DMS 273 treated with DMSO at 0.1 percent for 48 hours (cell line): ENCODE results near the gene CSRP3.

Experiments used
- DNase-seq: peaks from one replicate; lab custom pipeline; 2025; lab: John Stamatoyannopoulos, UW

Gene CSRP3

DNA sequence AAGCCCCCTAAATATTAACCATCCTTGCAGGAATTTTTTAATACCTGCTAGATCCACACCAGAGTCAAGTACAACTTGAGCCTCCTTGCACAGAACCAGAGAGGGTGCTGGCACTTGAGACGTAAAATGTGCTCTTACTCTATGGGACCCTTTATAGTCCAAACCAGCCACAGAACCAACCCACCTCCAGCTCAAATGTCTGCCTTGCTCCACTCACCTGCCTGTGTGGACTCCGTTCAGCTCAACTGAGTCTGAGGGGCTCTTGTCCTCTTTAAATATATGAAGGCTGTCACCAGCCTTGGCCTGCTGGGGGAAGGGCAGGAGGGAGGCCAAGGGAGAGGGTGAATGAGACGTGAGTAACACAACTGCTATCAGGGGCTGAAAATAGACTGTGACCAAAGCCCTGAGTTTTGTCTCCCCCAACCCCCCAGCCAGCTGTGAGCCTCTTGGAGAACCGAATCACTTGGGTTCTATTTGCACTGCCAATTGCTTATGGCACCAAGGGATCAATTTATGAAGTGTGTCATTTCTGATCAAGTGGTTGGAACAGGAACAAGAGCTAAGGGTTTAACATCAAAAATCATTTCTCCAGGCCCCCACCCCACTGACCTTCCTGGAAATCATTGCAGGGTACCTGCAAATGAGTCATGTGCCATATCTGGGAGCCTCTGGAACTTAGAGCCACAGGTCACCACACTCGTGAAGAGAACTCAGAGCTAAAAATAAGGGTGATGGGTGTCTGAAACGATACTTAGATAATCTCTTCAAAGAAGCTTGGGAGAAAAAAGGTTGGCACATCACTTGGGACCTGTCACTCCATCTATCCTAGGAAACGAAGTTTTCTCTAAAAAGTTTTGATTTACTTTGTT, at the start of gene CSRP3:
CSRP3 (minus strand) TSS at position 247 of the 869 bp plus-strand sequence. CDS start 9,535 bp downstream, outside the sequence.
- DNase-seq = no peak

DNA sequence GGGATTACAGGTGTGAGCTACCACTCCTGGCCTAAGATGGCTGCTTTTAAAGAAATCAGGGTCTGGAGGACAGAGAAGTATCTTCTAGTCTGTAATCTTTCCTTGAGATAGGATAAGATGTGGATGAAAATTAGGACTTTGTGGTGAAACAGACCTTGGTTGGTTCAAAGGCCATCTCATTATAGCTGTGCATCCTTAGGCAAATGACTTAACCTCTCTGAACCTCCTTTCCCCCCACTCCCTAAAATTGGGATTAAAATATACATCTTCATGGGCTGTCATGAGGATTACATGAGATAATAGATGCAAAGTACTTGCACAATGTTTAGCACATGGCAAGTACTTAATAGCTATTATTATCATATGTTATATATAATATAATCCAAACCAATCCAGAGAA, 49.8 kb upstream of the CSRP3 start:
- no peak for DNase-seq

DNA sequence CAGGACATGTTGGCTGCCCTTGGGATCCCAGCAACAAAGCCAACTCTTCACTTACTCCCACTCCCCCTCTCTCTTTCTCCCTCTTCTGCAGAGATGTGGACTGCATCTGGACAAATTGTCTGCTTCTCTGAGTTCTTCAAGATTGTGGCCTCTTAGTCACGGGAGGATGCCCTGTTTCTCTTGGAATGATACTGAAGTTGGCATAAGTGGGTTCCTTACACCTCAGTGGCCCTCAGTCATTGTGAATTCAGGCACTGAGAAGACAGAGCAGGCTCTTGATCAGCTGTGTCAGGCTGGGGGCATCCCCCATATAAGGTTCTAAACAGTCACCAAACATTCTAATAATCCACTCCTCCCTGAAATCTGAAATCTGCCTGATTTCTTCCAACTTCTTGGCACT, 45.0 kb upstream of the CSRP3 start:
- DNase-seq = no peak

DNA sequence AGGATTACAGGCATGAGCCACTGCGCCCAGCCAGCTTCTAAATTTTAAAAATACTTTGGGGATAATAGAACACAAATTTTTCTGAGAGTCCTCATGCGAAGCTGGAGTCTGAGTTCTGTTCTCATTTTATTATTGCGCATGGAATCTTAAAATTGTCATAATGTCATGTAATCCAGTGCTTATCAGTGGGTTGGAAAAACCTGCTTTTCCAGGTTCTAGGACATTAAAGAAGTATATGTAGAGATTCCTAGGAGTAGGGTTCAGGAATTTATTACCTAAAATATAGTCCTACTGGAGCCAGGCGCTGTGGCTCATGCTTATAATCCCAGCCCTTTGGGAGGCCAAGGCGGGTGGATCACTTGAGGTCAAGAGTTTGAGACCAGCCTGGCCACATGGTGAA, 43.6 kb upstream of the CSRP3 start:
- no peak for DNase-seq

DNA sequence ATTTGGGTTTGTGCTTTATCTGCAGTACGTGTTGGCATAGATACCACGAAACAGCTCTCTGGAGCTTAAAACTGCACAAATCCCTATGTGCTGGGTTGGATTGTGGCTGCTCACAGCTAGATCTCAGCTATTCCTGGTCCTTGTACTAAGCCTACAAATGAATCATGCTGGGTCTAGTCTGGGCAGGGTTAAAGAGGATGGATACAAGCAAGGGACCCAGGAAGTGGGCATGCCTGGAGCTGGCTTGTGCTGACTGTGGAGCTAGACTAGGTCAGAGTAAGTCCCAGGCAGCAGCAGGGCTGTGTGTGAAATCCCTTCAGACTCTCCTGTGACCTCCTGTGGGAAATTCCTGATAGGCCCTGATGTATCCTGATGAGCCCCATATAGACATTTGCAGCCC, 42.8 kb upstream of the CSRP3 start:
- DNase-seq = no peak

DNA sequence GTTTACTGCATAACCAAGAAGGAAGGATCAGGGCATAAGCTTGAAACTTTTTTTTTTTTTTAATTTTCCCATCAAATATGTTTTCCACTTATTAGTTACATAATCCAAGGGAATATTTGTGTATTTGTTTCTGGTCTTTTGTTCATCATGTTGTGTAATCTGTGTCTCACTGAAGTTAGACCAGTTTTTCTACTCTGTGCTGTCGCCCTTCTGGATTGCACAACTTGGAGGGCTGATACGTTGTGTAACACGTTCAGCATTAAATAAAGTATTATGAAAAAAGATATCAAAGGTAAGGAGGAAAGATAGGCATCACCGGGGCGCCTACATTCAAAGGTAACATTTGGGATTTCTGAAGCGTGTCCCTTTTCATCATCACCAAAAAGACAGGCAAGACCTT, 42.3 kb upstream of the CSRP3 start:
- no peak for DNase-seq

DNA sequence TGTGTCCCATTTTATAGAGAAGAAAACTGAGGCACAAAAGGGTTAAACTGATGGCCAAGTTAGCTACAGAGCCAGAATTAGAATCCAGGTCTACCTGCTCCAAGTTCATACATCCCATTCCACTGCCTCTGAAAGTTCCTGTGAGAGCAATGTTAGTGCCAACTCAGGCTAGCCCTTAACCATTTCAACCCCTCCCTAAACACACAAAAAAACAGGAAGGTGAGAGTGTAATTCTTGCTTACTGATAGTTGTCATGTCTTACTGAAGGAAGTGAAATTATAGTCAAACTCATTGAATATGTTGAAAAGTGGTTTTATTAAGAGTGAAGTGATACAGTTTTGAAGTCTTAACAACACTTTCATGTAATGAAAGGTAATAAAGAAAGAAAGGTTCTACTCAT, 41.8 kb upstream of the CSRP3 start:
- DNase-seq = no peak

DNA sequence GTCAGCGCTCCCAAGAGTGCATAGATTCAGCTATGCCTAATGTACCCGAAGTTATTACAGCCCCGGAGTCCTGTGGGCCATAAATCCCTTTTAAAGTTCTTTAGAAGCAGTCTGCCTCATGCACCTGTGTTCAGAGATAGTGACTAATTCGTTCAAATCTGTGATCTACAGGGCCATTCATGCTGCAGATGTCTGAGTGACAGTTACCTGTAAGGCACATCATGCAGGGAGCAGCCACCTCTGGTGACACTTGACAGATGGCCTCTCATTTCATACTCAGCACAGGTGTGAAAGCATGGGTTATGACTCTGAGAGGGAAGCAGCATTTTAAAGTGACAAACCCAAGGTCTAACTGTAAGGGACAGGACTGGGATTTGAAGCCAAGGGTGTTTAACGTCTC, 41.4 kb upstream of the CSRP3 start:
- DNase-seq = no peak

DNA sequence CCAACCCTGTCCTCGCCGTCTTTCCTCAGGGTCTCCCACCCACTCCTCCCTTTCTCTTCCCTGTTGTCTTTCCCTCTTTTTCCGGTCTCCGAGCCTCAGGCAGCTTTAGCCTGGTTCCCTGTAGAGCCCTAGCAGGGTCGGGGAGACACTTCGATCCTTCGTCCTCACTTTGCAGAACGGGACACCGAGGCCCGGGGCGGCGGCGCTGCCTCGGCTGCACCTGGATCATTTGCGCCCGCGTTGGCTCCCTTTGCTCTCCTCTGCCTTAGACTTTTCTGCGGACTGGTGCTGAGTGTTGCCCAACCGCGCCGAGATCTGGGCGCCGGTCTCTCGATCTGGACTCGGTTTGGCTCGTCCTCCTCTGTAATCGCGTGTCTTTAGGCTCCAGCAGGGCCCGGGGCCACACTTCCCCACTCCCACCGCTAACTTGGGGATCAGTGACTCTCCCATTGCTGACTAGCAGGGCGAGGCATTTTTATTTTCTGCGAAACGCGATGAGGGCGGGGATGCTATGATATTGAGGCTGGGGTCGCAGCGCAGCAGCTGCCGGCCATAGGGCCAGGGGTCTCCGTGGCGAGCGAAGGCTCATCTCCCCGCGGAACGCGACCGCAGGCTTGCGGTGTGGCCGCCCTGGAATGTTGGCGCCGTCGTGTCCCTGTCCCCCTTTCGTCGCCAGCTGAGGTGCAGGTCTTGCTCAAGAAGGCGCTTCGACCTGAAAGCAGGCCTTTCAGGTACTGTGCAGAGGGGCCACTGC, 40.6 kb upstream of the CSRP3 start:
- DNase-seq = no peak

DNA sequence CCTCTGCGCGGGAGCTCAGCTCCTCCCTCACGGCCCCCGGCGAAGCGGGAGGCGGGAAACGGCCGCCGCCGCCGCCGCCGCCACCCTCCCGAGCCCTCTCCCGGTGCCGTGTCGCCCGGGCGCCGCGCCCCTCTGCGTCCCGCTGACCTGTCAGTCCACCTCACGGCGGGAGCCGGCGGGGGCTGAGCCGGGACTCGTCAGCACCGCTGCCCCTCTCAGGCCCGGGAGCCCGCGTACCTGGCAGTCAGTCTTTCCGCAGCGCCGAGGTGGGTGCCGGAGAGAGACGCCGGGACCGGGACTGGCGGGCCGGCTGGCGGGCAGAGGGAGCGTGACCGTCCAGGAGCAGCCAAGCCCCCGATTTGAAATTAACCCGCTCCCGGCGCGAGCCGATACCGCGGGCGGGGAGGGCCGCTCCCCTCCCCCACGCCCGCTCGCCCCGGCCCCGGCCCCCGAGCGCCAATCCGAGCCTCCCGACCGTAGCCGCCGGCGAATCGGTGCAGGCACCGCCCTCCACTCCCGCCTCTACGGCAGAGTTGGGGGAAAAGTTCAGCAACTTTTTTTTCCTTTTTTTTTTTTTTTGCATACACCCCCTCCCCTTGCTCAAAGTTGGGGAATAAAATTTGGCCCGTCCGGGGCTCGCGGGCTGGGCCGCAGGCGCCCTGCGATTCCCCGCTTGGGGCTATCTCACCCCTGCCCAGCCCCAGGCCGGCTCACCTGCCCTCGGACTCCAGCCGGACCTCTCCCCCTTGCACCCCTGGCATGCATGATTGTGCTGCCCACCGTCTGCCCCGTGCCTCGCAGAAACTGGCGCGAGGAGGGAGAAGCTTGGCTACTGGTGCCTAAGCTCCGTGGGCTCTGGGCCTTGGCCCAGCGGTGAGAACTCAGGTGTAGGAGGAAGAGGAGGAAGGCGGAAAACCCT, 39.7 kb upstream of the CSRP3 start:
- no peak for DNase-seq

DNA sequence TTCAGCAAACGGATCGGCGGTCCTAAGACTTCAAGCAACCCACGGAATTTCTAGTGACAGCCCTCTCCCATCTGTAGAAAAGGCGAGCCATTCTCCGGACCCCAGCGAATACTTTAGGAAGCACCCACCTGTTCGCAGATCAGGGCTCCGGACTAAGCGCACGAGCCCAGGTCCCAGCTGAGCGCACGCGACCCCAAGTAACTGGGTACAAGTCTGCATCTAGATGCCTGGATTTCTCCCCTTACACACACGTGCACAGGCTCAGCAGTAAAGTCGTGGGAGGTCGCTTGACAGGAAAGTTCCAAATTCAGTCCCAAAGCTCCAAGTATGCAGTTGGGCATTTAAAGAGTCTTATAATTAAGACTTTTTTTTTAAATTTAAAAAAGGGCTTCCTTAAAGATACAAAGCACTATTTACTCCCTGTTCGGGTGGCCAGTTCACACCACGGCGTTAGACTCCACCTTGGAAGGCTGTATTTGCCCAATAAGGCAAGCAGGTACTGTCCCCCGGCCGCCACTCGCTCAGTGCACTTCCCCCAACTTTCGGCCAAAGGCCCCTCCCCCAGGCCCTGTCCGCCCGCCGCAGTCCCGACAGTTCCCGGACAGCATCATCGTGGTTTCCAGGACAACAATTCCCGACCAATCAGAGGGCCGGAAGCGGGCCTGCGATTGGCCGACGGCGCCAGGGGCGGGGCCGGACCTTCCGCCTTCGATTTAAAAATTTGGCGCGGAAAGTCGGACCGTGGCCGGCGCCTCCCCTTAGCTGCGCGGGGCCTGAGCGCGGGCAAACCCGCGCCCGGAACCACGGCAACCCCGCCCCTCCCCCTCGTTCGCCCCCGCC, 38.9 kb upstream of the CSRP3 start, which contains the start of gene E2F8:
E2F8 (minus strand) TSS at position 526 of the 840 bp plus-strand sequence. CDS start 824 bp downstream, outside the sequence.
- DNase-seq = peak; percentile 67

DNA sequence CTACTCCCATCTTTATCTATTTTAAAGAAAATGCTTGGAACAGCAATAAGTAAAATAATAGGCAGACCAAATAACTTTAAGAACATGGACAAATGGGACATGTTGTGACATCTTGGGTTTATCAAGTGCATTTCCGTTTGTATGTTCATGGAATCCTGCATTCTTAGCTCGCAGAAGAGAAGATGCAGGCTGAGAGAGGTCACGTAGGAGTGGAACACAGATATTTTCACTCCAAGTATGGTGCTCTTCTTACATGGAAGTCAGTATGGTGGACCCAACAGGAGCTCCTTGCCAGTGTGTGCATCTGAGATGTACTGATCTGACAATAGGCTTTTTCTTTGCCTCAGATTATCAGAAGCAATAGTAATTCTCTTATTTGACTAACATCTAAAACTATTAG, 37.3 kb upstream of the CSRP3 start:
- DNase-seq = no peak

DNA sequence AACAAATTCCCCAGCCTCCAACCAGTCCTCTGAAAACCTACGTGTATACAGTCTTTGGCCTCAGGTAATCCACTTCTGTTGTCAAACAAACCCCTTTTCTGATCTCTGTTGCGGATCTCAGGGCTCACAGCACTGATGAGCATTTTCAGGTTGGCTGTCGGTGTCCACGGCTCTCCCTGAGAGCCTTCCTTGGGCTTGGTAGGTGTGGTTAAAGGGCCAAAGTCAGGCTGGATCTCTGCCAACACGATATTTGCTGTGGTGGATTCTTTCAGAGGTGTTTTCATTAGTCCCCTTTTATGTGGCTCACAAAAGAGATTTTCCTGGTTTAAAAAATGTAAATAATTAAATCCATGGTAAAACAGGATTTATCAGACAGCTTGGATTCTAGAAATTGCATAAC, 36.0 kb upstream of the CSRP3 start:
- DNase-seq = no peak

DNA sequence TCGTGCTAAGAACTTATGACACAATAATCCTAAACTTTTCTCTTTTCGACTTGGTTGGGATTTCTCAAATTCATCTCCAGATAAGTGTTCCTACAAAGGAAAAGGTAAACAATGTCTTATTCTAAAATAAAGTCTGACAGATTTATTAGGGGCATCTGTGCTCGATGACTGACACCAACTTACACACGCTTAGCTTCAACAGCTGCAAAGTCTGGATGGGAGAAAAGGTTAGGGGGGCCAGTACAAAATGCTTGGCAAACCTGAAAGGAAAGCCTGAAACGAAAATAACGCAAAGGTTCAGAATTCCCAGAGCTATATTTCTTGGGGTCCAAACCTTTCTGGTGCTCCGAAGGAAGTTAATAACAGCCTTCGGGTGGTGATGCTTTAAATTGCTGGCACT, 35.6 kb upstream of the CSRP3 start:
- DNase-seq = no peak

DNA sequence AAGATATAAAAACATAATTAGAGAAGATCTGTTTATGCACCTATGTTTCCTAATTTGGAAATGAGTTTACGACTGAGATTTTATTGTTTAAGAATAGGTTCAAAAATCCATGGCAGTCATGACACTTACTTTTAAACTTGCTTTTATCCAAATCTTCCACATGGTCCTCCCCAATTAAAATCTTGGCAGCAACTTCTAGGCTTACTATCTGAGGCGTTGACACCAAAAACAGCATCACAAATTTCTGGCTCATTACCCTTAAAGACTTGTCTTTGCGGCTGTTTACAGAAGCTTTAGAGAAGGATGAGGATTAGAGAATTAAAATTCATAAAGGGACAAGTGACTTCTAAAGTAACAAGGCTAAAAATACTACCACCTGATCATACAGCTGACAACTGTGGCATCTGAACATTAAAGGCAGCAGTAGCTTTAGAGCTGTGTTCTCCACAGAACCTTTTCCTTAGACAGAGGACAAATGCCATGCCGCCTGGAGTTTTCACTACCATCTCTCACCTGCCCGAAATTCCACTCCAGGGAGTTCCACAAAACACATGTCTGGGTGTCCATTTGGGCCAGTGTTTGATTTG, 32.5 kb upstream of the CSRP3 start:
- DNase-seq = no peak

DNA sequence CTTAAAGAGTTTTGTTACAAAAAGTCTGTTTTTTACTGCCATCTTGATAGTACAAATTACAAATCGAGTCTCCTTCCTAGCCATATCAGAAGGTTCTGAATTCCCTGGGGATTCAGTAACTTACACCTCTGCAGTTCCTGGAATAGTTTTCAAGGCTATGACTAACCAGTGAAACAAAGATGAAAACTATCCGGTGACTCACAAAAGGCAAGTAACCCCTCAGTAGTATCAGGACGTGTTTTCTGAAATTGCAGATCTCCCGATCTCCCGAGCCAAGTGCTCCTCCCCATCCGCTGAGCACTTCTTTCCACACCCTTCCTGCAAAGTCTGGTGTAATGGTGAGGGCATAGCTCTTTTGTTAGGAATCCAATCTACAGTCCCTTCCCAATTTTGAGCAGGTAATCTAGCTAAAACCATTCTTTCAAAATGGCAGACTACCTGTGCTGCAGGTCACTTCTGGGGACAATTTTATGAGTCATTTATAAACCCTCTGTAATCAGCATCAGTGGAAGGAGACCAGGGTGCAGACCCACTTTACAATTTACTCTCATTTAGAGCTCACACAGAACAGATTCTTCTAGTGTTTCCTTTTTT, 31.2 kb upstream of the CSRP3 start:
- no peak for DNase-seq

DNA sequence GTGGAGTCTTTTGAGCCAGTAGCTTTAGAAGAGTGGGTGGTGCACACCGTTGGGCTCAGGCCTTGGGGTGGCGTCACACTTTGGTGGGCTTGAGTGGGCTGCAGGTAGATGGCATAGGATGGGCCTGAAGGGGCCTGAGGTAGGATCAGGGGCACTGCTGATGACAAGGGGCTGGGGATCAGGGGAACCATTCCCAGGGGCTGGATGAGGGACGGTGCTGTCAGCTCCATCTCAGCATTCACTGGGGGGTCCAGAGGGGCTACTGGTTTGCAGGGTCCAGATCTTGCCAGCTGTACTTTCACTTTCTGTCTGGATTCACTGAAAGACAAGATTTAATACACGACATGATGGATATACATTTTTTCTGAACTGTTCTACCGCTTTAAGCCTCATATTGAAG, 27.9 kb upstream of the CSRP3 start:
- no peak for DNase-seq

DNA sequence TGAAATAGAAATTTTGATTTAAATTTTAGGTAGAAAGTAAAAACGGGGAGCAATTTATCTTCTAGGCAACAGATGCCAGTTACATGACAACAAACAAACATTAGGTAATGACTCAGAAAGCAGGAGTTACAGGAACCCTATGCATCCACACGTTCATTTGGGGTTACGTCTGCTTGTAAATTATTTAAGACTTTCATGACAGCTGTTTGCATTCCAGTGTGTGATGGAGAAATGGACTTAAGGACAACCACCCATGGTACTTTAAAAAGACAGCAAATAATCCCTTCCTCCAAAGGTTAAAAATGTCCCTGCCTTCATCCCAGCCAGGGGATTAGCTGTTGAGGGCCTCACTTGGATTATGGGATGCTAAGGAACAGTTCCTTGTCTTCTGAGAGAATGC, 27.2 kb upstream of the CSRP3 start:
- no peak for DNase-seq

DNA sequence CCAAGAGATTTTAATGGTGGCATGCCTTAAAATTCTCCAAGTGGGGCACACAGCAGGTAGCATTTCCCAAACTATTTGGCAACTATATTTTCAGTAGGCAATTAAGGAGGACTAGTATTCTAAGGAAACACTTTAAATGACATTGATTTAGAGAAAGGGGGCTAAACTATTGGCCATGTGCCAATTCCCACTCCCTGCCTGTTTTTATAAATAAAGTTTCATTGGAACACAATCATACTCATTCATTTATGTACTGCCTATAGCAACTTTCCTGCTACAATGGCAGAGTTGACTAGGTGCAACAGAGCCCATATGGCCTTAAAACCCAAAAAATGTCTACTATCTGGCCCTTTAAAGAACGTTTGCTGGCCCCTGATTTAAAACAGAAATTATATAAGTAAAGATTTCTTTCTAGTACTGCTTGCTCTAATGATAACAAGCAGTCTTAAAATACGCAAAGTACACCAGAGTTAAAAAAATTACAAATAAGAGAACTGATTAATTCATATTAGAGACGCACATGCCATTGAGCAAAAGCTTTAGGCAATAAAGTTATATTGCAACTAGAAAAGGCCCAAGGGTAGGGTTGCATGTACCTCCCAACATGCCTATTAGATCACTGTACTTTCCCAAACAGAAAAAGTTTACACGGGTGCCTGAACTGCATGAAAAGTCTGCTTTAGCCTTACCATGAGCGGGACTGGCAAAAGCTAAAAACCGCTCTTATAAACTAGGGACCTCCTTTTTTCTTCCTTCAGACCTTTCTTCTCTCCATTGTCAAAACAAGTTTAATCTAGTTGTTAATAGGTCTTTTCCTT, 24.8 kb upstream of the CSRP3 start:
- DNase-seq = no peak

DNA sequence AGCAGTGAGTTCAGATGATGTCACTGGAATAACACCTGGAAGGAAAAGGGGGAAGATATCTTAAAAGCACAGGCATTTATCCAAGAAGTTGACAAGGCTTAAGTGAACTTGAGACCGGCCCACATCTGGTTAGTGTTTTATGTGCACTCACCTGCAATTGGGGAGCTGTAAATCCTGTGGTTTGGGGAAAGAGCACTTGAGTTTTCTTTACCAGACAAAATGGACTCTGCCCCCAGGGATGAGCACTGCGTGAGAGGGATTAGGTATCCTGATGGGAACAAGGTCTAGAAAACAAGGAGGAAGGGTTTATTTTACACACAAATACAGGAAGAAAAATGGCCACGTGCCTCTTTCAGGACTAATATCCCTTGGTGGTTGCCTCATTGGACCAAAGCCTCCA, 23.8 kb upstream of the CSRP3 start:
- DNase-seq = no peak
